Breast epithelium (tissue), 4 donors: ENCODE results near the gene KIF21A. TPM values are rescaled to one million over a fixed set of nuclear protein-coding genes. Genes with fewer than 3 reads are reported as not detected.

Source experiments
- DNase-seq, 2 donors: peaks; one replicate each; pipeline ENCODE4 v3.0.0-alpha.2; 2019; ENCODE audit warnings: low spot score in 2 of 2
- H3K27ac ChIP-seq, 2 donors: fragments of 200-600 bp; sonication (generic) in 1 of 2; one replicate each; pipeline ENCODE4 v1.5.1; 2016 to 2019; ENCODE audit warnings: mild to moderate bottlenecking in 1 of 2
- H3K27me3 ChIP-seq, 2 donors: fragments of 200-600 bp; sonication (generic) in 1 of 2; one replicate each; pipeline versions ENCODE4 v1.5.1 to v1.6.0; 2017 to 2019; ENCODE audit warnings: control low read depth in 1 of 2, mild to moderate bottlenecking in 1 of 2
- H3K36me3 ChIP-seq: fragments of 200-600 bp; one replicate; pipeline ENCODE4 v1.5.1; 2019
- H3K4me1 ChIP-seq, 2 donors: fragments of 200-600 bp; sonication (generic); one replicate each; pipeline ENCODE4 v1.5.1; 2016 to 2019; ENCODE audit warnings: control low read depth in 1 of 2
- H3K4me3 ChIP-seq, 3 donors: fragments of 200-600 bp; sonication (generic); 1 replicate in 2 of 3; 2 replicates in 1 of 3; pipeline ENCODE4 v1.5.1; 2016 to 2019; ENCODE audit warnings: mild to moderate bottlenecking in 3 of 3, moderate library complexity in 2 of 3
- H3K9me3 ChIP-seq, 2 donors: fragments of 200-600 bp; sonication (generic) in 1 of 2; one replicate each; pipeline ENCODE4 v1.5.1; 2016 to 2019; ENCODE audit warnings: control low read depth in 1 of 2
- CTCF ChIP-seq, 3 donors: fragments of 450-650 bp; IDR thresholded peaks; one replicate each; pipeline ENCODE4 v1.5.1; 2016 to 2017; ENCODE audit warnings: antibody characterized with exemption in 3 of 3, mild to moderate bottlenecking in 3 of 3, moderate library complexity in 3 of 3
- POLR2A ChIP-seq: fragments of 450-650 bp; IDR thresholded peaks from one replicate; pipeline ENCODE4 v1.6.1; 2016; ENCODE audit warnings: antibody characterized with exemption, mild to moderate bottlenecking, moderate library complexity
- POLR2AphosphoS5 ChIP-seq, 3 donors: sonication (generic); formaldehyde crosslinking; IDR thresholded peaks; one replicate each; pipeline ENCODE4 v1.6.1; 2017; ENCODE audit warnings: antibody characterized with exemption in 3 of 3
- intact Hi-C: fragments of 100-400 bp; cut with DNase I; formaldehyde crosslinking; loops from one replicate; pipeline ENCODE4 v1.15.1; 2023; ENCODE audit warnings: low total_unique reads
- total RNA-seq, 3 donors: library from RNA; depleted of rRNA; stranded (reverse); fragments of >200 nt; gene quantifications; one replicate each; pipeline ENCODE4 v1.1.0, GENCODE V29; 2016

KIF21A gene
- total RNA-seq, 3 donors from 2014 or later: 10.2 to 23.7 (median 11.7) TPM

GRCh38 chr12:39292125-39292630 is 150.7 kb downstream of the KIF21A start:
- no peak overlapping the region for H3K27ac ChIP-seq
- TF ChIP-seq POLR2AphosphoS5 (IDR thresholded peaks at IDR 0.05): no peak
- no peak overlapping the region for H3K4me3 ChIP-seq
- peaks cover 4% of the 10 kb centered on the region for H3K36me3 ChIP-seq
- no peaks in the 10 kb centered on the region for H3K9me3 ChIP-seq
- intact Hi-C loops: no loop called here
- H3K4me1 ChIP-seq: no peaks in the 10 kb centered on the region
- H3K27me3 ChIP-seq: no peaks in the 10 kb centered on the region
- no peak for DNase-seq

- no peaks in the 10 kb centered on the region for H3K27me3 ChIP-seq
Observed at GRCh38 chr12:39287817-39288216, 155.1 kb downstream of the KIF21A start.

GRCh38 chr12:39287409-39287808 is 155.5 kb downstream of the KIF21A start:
- Histone ChIP-seq H3K4me3 (no peak overlapping the region), H3K4me1 (no peaks in the 10 kb centered on the region), H3K9me3 (no peaks in the 10 kb centered on the region), H3K36me3 (peaks cover 4% of the 10 kb centered on the region), H3K27me3 (no peaks in the 10 kb centered on the region), H3K27ac (no peak overlapping the region)
- intact Hi-C loops: no loop called here
- no peak for DNase-seq
- TF ChIP-seq POLR2AphosphoS5 (IDR thresholded peaks at IDR 0.05): no peak
- TF ChIP-seq CTCF (IDR thresholded peaks at IDR 0.05): no peak
- no peak for TF ChIP-seq POLR2A

More at GRCh38 chr12:39287817-39288216, 155.1 kb downstream of the KIF21A start:
- no peaks in the 10 kb centered on the region for H3K4me1 ChIP-seq
- H3K27ac ChIP-seq: no peak overlapping the region
- intact Hi-C loops: no loop called here
- no peak overlapping the region for H3K4me3 ChIP-seq
- no peak for TF ChIP-seq POLR2A
- no peak for TF ChIP-seq POLR2AphosphoS5 (IDR thresholded peaks at IDR 0.05)
- H3K9me3 ChIP-seq: no peaks in the 10 kb centered on the region
- peaks cover 4% of the 10 kb centered on the region for H3K36me3 ChIP-seq
- DNase-seq: no peak

DNA sequence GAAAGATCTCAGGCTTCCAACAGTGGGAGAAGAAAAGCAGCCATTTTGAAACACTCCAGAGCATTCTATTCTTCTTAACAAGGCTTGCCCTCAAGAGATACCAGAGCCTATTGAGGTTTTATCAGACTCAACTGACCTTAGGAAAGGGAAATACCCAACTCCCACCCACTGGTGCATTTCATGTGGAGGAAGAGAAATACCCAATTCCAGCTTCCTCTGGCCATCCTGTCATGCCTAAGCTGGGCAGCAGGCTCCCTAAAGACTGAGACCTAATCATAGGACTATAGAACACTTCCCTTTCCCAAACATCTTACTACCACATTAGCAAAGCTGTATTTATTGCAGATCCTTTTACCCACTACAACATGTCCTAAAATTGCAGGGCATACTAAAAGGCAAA is 164.5 kb downstream of the KIF21A start:
- DNase-seq: no peak
- Histone ChIP-seq H3K36me3 (no peaks in the 10 kb centered on the region), H3K27ac (no peak overlapping the region), H3K9me3 (no peaks in the 10 kb centered on the region), H3K4me3 (no peak overlapping the region), H3K27me3 (no peaks in the 10 kb centered on the region), H3K4me1 (no peaks in the 10 kb centered on the region)
- intact Hi-C loops: no loop called here
- no peak for TF ChIP-seq POLR2A
- TF ChIP-seq CTCF (IDR thresholded peaks at IDR 0.05): no peak

DNA sequence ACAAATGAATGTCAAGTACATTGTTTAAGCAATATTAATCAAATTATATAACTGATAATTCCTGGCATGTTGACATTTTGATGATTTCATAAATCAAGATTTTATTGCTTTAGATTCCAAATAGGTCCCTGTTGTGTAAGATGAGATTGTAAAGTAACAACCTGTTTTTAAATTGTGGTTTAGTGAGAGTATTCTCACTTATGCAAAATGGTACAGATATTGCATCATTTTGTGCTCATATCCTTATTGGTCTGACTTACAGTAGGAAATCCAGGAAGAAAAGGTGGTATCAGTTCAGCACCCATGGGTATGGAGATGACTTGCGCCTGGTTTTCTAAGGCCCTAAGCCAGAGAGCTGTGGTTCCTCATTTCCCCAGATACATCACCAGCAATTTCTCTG is 165.5 kb downstream of the KIF21A start:
- TF ChIP-seq CTCF (IDR thresholded peaks at IDR 0.05) (no peak), POLR2AphosphoS5 (IDR thresholded peaks at IDR 0.05) (no peak), POLR2A (no peak)
- no peaks in the 10 kb centered on the region for H3K36me3 ChIP-seq
- no peaks in the 10 kb centered on the region for H3K27me3 ChIP-seq
- intact Hi-C loops: no loop called here
- H3K9me3 ChIP-seq: no peaks in the 10 kb centered on the region
- H3K4me1 ChIP-seq: no peaks in the 10 kb centered on the region
- no peak overlapping the region for H3K27ac ChIP-seq
- no peak overlapping the region for H3K4me3 ChIP-seq
- no peak for DNase-seq

GRCh38 chr12:39275846-39276245 is 167.1 kb downstream of the KIF21A start:
- intact Hi-C loops: no loop called here
- Histone ChIP-seq H3K27ac (no peak overlapping the region), H3K4me1 (no peaks in the 10 kb centered on the region), H3K4me3 (no peak overlapping the region), H3K27me3 (no peaks in the 10 kb centered on the region), H3K9me3 (no peaks in the 10 kb centered on the region), H3K36me3 (no peaks in the 10 kb centered on the region)
- no peak for TF ChIP-seq POLR2A
- TF ChIP-seq POLR2AphosphoS5 (IDR thresholded peaks at IDR 0.05): no peak
- no peak for TF ChIP-seq CTCF (IDR thresholded peaks at IDR 0.05)
- no peak for DNase-seq
